NCI-H2081 treated with DMSO at 0.1 percent for 48 hours (cell line): ENCODE data around the gene THAP11.
A peak's percentile ranks its signal among the peaks of the same experiment; 100 is the strongest.

Experiments
- DNase-seq: peaks from one replicate; lab custom pipeline; 2025; lab: John Stamatoyannopoulos, UW

Gene THAP11

DNA sequence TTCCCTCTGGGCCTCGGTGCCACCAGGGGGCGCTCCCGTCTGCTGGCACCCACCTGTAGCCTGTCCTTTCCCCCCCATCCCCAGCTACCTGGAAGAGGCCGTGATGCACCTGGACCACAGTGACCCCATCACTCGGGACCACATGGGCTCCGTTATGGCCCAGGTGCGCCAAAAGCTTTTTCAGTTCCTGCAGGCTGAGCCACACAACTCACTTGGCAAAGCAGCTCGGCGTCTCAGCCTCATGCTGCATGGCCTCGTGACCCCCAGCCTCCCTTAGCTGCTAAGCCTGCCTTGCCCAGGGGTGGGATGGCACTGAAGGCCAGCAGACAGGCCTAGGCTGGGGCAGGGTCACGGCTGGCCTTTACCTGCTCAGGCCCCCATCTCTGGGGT is 41.7 kb downstream of the THAP11 start:
- DNase-seq = no peak

DNA sequence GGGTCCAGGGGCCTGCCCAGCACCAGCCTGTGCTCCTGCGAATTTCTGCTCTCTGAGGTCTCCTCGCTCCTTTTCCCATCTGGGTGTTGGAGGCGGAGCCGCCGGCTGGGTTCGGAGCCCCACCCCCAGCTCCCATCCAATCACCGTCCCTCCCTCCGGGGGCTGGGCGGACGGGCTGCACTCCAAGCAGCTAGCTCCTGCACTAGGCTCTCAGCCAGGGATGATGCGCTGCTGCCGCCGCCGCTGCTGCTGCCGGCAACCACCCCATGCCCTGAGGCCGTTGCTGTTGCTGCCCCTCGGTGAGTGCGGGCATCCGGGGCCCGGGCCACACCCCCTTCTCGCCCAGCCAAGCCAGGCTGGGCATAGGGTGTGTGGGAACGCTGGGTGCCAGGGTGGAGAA is 42.6 kb downstream of the THAP11 start, which contains the start of gene NRN1L:
Gene NRN1L, plus strand, starts transcription at position 202 of the 400 bp plus-strand sequence. Its CDS starts 19 bp downstream, at position 221.
- DNase-seq = peak; percentile 7

DNA sequence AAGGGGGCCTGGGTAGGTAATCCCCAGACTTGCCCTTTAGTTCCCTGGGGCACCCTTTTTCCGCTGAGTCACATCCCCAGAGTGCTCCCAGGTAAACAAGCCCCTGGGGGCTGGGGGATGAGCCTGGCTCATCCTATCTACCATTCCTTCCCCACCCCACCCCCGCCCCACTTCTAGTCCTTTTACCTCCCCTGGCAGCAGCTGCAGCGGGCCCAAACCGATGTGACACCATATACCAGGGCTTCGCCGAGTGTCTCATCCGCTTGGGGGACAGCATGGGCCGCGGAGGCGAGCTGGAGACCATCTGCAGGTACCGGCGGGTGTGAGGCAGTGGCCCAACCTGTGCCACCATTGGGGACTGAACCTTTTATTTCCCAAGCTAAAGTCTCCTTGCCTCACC is 43.4 kb downstream of the THAP11 start:
- DNase-seq = no peak

DNA sequence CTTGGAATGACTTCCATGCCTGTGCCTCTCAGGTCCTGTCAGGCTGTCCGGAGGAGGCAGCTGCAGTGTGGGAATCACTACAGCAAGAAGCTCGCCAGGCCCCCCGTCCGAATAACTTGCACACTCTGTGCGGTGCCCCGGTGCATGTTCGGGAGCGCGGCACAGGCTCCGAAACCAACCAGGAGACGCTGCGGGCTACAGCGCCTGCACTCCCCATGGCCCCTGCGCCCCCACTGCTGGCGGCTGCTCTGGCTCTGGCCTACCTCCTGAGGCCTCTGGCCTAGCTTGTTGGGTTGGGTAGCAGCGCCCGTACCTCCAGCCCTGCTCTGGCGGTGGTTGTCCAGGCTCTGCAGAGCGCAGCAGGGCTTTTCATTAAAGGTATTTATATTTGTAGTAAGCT is 43.9 kb downstream of the THAP11 start:
- no peak for DNase-seq

DNA sequence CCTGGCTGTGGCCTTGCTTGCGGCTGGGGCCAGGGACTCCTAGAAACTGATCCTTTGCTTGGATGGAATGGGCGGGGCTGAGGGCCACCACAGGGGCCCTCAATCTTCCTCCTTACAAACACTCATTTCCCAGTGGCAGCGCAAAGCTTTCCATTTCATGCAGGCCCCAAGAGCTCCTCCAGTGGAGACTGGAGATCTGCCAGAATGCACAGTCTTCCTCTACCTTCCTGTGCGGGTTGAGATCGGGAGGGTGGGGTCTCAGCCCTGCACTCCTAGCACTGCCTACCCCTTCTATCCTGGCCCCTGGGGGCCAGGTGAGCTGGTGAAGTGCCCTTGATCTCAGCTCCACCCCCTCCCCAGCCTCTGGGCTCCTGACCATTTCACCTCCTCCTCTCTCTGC is 44.3 kb downstream of the THAP11 start:
- DNase-seq = no peak

DNA sequence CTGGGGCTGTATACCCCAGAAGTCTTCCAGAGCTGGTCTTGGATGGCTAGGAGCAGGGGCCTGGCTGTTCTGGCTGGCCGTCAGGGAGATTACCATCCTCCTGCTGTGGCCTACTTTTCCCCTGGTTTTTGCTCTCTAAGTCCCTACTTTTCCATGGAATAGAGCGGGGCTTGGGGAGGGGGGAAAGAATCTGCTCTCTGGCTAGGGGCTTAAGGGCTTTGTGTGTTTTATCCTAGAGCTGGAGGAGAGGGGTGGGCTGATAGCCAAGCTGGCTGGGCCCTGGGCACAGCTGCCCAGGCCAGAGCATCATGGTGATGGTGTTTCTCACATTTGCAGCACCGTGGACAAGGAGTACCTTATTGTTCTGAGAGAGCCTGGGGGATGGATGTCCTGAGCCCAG is 46.2 kb downstream of the THAP11 start:
- DNase-seq = no peak

DNA sequence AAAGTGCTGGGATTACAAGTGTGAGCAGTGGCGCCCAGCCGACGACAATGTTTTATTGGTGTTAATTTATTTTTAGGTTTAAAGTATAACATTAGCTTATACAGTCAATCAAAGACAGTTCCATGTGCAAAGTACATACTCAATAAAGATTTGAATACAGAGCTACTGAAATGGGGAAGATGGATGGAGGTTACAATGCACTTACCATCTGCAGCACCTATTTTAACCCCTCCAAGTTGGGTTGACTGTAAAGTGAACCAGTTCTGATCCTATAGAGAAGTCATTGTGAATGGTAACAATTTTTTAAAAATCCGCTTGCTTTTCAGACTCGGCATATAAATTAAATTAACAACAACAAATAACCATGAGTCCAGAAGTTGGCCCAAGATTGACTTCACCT is 50.3 kb downstream of the THAP11 start:
- DNase-seq = no peak

DNA sequence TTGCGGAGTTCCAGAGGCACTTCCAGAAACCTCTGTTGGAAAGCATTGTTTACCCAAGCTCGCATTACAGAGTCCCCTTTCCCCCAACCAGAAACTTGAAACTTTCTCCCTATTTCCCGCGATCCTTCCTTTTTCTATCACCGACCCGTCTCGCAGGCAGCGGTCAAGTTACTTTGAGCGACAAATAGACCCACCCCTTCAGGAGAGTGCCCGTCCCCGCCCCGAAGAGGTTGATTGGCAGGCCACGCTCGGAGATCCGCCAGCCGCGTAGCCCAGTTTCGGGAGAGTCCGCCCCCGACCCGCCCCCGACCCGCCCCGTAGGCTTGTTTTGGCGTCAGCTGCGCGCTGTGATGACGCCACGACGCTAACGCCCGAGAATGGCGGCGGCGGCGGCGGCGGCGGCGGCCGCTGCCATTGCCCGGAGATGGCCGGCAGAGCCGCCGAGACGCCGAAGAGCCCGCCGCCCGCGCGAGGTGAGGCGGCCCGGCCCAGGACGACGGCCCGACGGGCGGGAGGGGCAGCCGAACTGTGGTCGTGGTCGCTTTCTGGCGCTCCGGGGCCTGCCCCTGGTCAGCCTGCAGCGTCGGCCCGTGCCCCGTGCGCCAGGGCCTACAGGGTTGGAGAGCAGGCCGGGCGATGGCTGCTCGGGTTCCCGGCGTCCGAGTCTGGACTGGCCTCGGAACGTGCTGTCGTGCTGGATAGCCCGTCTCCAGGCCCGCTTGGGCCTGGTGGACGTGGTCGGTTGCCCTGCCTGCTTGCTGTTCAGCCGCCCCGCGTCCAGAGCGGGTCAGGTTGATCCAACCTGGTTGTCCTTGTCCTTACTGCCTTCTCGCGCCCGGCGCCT is 51.0 kb downstream of the THAP11 start, which contains the start of gene PSKH1:
Gene PSKH1, plus strand, starts transcription at position 356 of the 844 bp plus-strand sequence. CDS start 15,496 bp downstream, outside the sequence.
- DNase-seq = peak; percentile 39
